Body of pancreas (tissue), 4 donors: ENCODE measurements around the gene SUGCT. TPM values are rescaled to one million over a fixed set of nuclear protein-coding genes. Genes with fewer than 3 reads are reported as not detected.

Source experiments
- ATAC-seq: fragments of 150-250 bp; one replicate; pipeline ENCODE4 v1.9.1; 2016
- DNase-seq, 4 donors: peaks; one replicate each; pipeline ENCODE4 v3.0.0-alpha.2; 2019
- H3K27ac ChIP-seq, 4 donors: fragments of 200-600 bp; sonication (generic); 1 replicate in 3 of 4; 2 replicates in 1 of 4; pipeline versions ENCODE4 v1.5.1 to v1.6.1; 2016 to 2019; ENCODE audit warnings: mild to moderate bottlenecking in 1 of 4, mixed read lengths in 1 of 4, moderate library complexity in 1 of 4
- H3K27me3 ChIP-seq, 2 donors: fragments of 200-600 bp; sonication (generic); one replicate each; pipeline ENCODE4 v1.6.0; 2016; ENCODE audit warnings: mild to moderate bottlenecking in 1 of 2
- H3K36me3 ChIP-seq, 2 donors: fragments of 200-600 bp; sonication (generic); replicated peaks in 1 of 2; 2 replicates each; pipeline ENCODE4 v1.5.1; 2016; ENCODE audit warnings: low read depth in 2 of 2; ENCODE audit not compliant: insufficient read depth in 1 of 2
- H3K4me1 ChIP-seq: fragments of 200-600 bp; sonication (generic); one replicate; pipeline ENCODE4 v1.6.0; 2016
- H3K4me3 ChIP-seq, 2 donors: fragments of 200-600 bp; sonication (generic); 1 replicate in 1 of 2; 2 replicates in 1 of 2; pipeline ENCODE4 v1.5.1; 2016 to 2019
- H3K9me3 ChIP-seq, 3 donors: fragments of 200-600 bp; sonication (generic); 1 replicate in 2 of 3; 2 replicates in 1 of 3; pipeline ENCODE4 v1.5.1; 2016
- POLR2A ChIP-seq, 3 donors: fragments of 450-650 bp; IDR thresholded peaks; one replicate each; pipeline ENCODE4 v1.6.1; 2016; ENCODE audit warnings: antibody characterized with exemption in 3 of 3, mild to moderate bottlenecking in 2 of 3
- WGBS, 2 donors: methylation state at CpG; one replicate each; pipeline ENCODE4 v1.1.5; 2017; 5-methylcytosine and 5-hydroxymethylcytosine counted together
- intact Hi-C: fragments of 100-400 bp; cut with DNase I; formaldehyde crosslinking; loops from one replicate; pipeline ENCODE4 v1.15.1; 2023
- total RNA-seq, 2 donors: library from RNA; depleted of rRNA; stranded (reverse); fragments of >200 nt; gene quantifications; one replicate each; pipeline ENCODE4 v1.1.0, GENCODE V29; 2016
- TF ChIP-seq, protein P1 (sequence below), 7 experiments: fragments of 450-650 bp in 4 of 7; fragments of 200-600 bp in 3 of 7; sonication (generic) in 3 of 7; IDR thresholded peaks; one replicate each; pipeline ENCODE4 v1.5.1; 2016 to 2019; ENCODE audit warnings: antibody characterized with exemption in 7 of 7

The SUGCT gene
- total RNA-seq, 2 donors from 2014 or later: 0.78 to 1.3 TPM

DNA sequence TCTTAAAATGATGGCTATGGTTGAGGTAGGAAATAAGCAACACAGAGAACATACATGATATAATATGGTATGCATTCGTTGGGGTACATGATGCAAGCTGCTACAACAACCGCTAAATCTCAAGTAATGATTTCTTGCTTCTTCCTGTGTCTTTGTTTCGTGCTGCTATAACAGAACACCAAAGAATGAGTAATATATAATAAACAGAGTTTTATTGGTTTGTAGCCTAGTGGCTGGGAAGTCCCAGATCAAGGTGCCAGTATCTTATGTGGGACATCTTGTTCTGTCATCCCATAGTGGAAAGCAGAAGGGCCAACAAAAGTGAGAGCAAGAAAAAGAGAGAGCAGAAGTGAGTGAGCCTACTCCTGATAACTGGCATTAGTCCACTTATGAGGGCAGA is 689.7 kb downstream of the SUGCT start:
- Histone ChIP-seq H3K27me3 (no peaks in the 10 kb centered on the region), H3K36me3 (no peaks in the 10 kb centered on the region), H3K9me3 (no peaks in the 10 kb centered on the region), H3K4me1 (no peaks in the 10 kb centered on the region), H3K4me3 (no peak overlapping the region), H3K27ac (no peak overlapping the region)
- ATAC-seq (no peak), DNase-seq (no peak)
- WGBS, 2 donors: 77 to 85% methylated on average over 3 of the region's 3 CpGs
- TF ChIP-seq, protein P1, sequence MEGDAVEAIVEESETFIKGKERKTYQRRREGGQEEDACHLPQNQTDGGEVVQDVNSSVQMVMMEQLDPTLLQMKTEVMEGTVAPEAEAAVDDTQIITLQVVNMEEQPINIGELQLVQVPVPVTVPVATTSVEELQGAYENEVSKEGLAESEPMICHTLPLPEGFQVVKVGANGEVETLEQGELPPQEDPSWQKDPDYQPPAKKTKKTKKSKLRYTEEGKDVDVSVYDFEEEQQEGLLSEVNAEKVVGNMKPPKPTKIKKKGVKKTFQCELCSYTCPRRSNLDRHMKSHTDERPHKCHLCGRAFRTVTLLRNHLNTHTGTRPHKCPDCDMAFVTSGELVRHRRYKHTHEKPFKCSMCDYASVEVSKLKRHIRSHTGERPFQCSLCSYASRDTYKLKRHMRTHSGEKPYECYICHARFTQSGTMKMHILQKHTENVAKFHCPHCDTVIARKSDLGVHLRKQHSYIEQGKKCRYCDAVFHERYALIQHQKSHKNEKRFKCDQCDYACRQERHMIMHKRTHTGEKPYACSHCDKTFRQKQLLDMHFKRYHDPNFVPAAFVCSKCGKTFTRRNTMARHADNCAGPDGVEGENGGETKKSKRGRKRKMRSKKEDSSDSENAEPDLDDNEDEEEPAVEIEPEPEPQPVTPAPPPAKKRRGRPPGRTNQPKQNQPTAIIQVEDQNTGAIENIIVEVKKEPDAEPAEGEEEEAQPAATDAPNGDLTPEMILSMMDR (IDR thresholded peaks at IDR 0.05): no peak
- intact Hi-C loops: no loop called here

DNA sequence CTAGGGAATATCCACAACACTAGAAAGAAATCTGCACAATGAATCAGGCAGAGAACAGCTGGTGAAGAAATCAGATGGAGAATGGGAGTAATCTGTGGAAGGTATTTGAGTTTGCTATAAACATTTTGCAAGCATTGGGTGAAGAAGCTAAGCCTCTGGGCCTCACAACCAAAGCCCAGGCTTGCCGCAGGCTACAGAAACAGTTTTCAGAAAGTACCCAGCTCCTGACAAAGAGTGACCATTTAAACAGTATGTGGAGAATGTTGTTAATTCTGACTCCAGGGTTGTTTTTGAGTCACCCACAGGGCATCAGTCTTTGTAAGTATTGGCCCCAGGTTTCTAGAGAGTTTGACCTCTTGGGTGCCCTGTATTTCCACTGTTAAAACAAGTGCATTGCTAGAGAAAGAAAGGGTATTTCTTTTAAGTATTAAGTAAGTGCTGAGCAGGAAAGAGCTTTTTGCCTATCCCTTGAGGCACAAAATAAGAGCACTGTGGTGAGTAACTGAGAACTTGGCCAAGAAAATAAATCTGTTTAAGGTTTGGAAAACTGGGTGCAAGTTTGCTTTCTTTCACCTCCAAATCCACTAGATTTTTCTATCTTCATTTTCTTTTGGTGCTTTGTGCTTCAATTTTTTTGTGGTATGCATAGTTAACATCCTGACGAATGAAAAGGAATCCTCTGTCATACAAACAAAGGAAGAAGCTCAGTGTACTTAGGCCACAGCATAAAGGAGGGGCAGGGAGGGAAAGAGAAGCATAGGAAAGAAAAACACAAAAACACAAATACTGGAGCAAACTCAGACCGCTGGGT is 691.8 kb downstream of the SUGCT start:
- H3K27ac ChIP-seq: no peak overlapping the region
- TF ChIP-seq POLR2A (IDR thresholded peaks at IDR 0.05): no peak
- TF ChIP-seq, protein P1 (IDR thresholded peaks at IDR 0.05): no peak
- DNase-seq (no peak), ATAC-seq (no peak)
- no peaks in the 10 kb centered on the region for H3K4me1 ChIP-seq
- intact Hi-C loops: no loop called here
- no peak overlapping the region for H3K4me3 ChIP-seq
- H3K36me3 ChIP-seq: no peaks in the 10 kb centered on the region
- 67 to 69% methylated on average over 3 of the region's 3 CpGs for WGBS, 2 donors
- H3K27me3 ChIP-seq: no peaks in the 10 kb centered on the region
- no peaks in the 10 kb centered on the region for H3K9me3 ChIP-seq

DNA sequence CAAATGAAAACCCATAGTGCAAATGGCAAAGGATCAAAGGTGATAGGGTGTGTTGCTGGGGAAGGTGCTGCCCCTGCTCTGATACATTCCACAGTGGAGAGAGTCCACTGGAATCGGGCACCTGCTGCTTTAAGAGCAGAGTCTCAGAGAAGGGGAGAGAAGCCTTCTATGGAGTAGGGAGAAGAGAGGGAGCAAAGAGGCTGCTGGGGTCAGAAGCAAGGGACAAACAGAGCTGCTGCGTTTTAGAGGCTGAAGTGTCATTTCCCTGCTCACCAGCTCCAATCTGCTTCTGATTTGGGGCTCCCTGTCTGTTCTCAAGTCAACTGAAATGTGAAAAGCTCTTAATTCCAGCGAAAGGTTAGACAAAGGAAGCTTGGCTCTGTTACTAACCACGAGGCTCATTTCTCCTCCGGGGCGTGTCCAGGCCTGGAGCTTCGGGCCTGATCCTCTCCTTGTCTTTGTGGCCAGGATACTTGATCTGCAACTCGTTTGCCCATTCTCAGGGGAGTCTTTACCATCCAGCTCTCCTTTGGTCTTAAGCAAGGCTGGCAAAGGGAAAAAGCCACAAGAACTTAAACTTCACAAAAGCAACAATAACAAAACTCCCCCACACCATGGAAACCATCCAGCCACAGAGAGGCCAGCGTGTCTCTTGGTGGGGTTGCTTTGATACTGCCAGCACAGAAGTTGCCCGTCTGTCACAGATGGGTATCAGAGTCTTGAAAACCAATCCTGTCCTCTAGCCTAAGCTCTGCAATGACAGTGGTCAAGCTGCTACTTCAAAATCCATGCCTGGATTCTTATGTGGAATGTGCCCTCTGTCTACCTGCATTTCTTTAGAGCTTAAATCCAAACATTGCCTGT is 692.6 kb downstream of the SUGCT start:
- Histone ChIP-seq H3K27me3 (no peaks in the 10 kb centered on the region), H3K27ac (no peak overlapping the region), H3K36me3 (no peaks in the 10 kb centered on the region), H3K4me3 (no peak overlapping the region), H3K4me1 (no peaks in the 10 kb centered on the region), H3K9me3 (no peaks in the 10 kb centered on the region)
- no peak for DNase-seq
- TF ChIP-seq, protein P1 (IDR thresholded peaks at IDR 0.05): no peak
- no peak for TF ChIP-seq POLR2A (IDR thresholded peaks at IDR 0.05)
- 66 to 69% methylated on average over 10 of the region's 10 CpGs for WGBS, 2 donors
- intact Hi-C loops: no loop called here
- ATAC-seq: no peak

DNA sequence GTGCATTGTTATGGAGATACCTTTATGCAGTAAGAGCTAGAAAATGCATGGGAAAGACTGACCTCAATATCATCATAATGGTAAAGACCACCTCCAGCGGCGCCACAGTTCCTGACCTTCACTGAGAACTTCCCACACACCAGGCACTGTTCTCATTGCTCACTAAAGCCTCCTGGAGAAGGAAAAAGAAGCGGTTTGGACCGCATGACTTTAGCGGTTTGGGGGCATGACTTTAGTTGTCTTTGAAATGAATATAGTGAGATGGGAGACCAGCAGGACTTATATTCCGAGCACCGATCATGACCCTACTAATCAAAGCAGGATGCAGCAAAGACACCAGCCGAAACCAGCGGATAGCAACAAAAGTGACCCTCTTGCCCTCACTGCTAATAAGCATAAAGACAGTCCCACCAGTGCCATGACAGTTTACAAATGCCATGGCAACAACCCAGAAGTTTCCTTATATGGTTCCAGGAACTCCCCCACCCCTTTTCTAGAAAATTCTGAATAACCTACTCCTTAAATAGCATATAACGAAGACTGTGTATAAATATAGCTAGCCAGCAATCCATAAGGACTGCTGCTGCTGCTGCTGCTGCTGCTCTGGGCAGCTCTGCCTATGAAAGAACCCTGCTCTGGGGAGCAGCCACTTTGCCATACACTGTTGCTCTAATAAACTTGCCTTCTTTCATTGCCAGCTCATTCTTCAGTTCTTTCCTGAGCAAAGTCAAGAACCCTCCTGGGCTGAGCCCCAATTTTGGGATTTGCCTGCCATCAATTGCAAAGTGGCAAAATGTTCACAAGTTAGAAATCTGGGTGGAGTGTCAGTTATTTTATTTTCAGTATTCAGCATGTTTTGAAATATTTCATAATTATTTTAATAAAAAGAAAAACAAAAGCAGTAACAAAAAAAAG is 694.1 kb downstream of the SUGCT start:
- TF ChIP-seq POLR2A (IDR thresholded peaks at IDR 0.05): no peak
- TF ChIP-seq, protein P1 (IDR thresholded peaks at IDR 0.05): no peak

More for the DNA sequence above, 694.1 kb downstream of the SUGCT start:
- Histone ChIP-seq H3K36me3 (no peaks in the 10 kb centered on the region), H3K27ac (no peak overlapping the region), H3K27me3 (no peaks in the 10 kb centered on the region), H3K4me3 (no peak overlapping the region), H3K9me3 (no peaks in the 10 kb centered on the region), H3K4me1 (no peaks in the 10 kb centered on the region)
- WGBS, 2 donors: 88 to 92% methylated on average over 10 of the region's 10 CpGs
- ATAC-seq (no peak), DNase-seq (no peak)
- intact Hi-C loops: no loop called here
